ENCODE measurements around the gene DAB2IP.

Gene DAB2IP

GRCh38 chr9:121645853-121646807 lies 5.3 kb upstream of the DAB2IP start:
- no peak overlapping the region for H3K4me3 ChIP-seq (ENCODE audit: low read length, poor library complexity, severe bottlenecking)
- H3K79me2 ChIP-seq (ENCODE audit: insufficient read depth, low read length) = no peaks in the 10 kb centered on the region
- H2AFZ ChIP-seq (ENCODE audit: low read length) = no peak overlapping the region
- H3F3A ChIP-seq (ENCODE audit: low read depth) = peaks cover 5% of the 10 kb centered on the region; the same call in 1 of the 2 replicates
- H4K20me1 ChIP-seq (ENCODE audit: insufficient read depth, low read length, poor library complexity, severe bottlenecking) = no peaks in the 10 kb centered on the region
- H3K9me3 ChIP-seq (ENCODE audit: insufficient read depth, low read depth, low read length) = no peaks in the 10 kb centered on the region
- H3K9ac ChIP-seq (ENCODE audit: low read depth, low read length, poor library complexity, severe bottlenecking) = no peak overlapping the region
- H3K4me2 ChIP-seq (ENCODE audit: low read depth, low read length, poor library complexity, severe bottlenecking) = no peak overlapping the region
- no peaks in the 10 kb centered on the region for H3K36me3 ChIP-seq (ENCODE audit: insufficient read depth, low read length)
- no peaks in the 10 kb centered on the region for H3K27me3 ChIP-seq (ENCODE audit: insufficient read depth, low read length, poor library complexity, severe bottlenecking)
- TF ChIP-seq EZH2phosphoT487 (IDR thresholded peaks at IDR 0.05; ENCODE audit: borderline replicate concordance) = no peak
- TF ChIP-seq, protein P1, sequence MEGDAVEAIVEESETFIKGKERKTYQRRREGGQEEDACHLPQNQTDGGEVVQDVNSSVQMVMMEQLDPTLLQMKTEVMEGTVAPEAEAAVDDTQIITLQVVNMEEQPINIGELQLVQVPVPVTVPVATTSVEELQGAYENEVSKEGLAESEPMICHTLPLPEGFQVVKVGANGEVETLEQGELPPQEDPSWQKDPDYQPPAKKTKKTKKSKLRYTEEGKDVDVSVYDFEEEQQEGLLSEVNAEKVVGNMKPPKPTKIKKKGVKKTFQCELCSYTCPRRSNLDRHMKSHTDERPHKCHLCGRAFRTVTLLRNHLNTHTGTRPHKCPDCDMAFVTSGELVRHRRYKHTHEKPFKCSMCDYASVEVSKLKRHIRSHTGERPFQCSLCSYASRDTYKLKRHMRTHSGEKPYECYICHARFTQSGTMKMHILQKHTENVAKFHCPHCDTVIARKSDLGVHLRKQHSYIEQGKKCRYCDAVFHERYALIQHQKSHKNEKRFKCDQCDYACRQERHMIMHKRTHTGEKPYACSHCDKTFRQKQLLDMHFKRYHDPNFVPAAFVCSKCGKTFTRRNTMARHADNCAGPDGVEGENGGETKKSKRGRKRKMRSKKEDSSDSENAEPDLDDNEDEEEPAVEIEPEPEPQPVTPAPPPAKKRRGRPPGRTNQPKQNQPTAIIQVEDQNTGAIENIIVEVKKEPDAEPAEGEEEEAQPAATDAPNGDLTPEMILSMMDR (conservative IDR thresholded peaks at IDR 0.05; ENCODE audit: low read length) = no peak
- H3K9me2 ChIP-seq (replicated peaks; ENCODE audit: low read depth, low read length) = no peaks in the 10 kb centered on the region
- H3K4me1 ChIP-seq (ENCODE audit: insufficient read depth, low read length, poor library complexity, severe bottlenecking) = peaks cover 59% of the 10 kb centered on the region

DNA sequence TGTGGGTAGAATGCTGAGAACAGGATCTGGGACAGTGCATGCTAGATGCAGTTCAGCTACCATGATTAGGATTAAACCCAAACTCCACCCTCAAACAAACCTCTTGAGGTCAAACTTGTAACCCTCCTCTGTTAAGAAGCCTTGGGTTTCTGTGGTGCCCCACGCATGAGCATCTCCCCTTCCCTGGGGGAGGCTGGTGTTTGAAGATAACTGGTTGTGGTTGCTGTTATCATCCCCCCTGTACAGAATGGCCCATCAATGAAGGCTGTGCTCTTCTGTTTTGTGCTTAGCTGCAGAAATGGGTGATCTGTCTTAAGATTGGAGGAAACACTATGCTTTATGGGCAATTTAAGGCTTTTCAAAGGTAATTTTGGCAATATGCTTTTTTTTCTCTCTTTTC lies 4.4 kb upstream of the DAB2IP start:
- Histone ChIP-seq H2AFZ (ENCODE audit: low read length) (no peak overlapping the region), H3K9me2 (replicated peaks; ENCODE audit: low read depth, low read length) (no peaks in the 10 kb centered on the region), H3K36me3 (ENCODE audit: insufficient read depth, low read length) (no peaks in the 10 kb centered on the region), H3K4me2 (ENCODE audit: low read depth, low read length, poor library complexity, severe bottlenecking) (no peak overlapping the region), H3K4me3 (ENCODE audit: low read length, poor library complexity, severe bottlenecking) (no peak overlapping the region), H3K79me2 (ENCODE audit: insufficient read depth, low read length) (peaks cover 3% of the 10 kb centered on the region; the same call in 1 of the 2 replicates), H4K20me1 (ENCODE audit: insufficient read depth, low read length, poor library complexity, severe bottlenecking) (no peaks in the 10 kb centered on the region), H3K4me1 (ENCODE audit: insufficient read depth, low read length, poor library complexity, severe bottlenecking) (peaks cover 63% of the 10 kb centered on the region), H3F3A (ENCODE audit: low read depth) (peaks cover 5% of the 10 kb centered on the region; the same call in 1 of the 2 replicates), H3K27me3 (ENCODE audit: insufficient read depth, low read length, poor library complexity, severe bottlenecking) (no peaks in the 10 kb centered on the region), H3K9me3 (ENCODE audit: insufficient read depth, low read depth, low read length) (no peaks in the 10 kb centered on the region), H3K9ac (ENCODE audit: low read depth, low read length, poor library complexity, severe bottlenecking) (no peak overlapping the region)
- no peak; the same call in 1 of the 2 replicates for TF ChIP-seq EZH2phosphoT487 (IDR thresholded peaks at IDR 0.05; ENCODE audit: borderline replicate concordance)
- TF ChIP-seq, protein P1 (conservative IDR thresholded peaks at IDR 0.05; ENCODE audit: low read length) = no peak

DNA sequence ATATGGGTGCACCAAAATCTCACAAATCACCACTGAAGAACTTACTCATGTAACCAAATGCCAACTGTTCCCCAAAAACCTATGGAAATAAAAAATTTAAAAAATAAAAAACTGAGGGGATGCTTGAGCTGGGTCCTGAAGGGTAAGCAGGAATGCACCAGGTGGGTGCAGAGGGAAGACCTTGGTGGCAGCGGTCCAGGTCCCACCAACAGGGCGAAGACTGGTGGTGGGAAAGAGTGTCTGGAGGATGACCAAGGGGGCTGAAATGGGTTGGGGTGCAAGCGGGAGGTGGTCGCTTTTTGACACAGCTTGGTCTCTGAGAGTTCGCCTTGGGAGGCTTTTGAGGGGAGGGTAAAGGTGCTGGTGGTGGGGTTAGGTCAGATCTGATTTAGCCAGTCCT lies 3.3 kb upstream of the DAB2IP start:
- peaks cover 5% of the 10 kb centered on the region; the same call in 1 of the 2 replicates for H3F3A ChIP-seq (ENCODE audit: low read depth)
- H4K20me1 ChIP-seq (ENCODE audit: insufficient read depth, low read length, poor library complexity, severe bottlenecking) = no peaks in the 10 kb centered on the region
- H3K4me3 ChIP-seq (ENCODE audit: low read length, poor library complexity, severe bottlenecking) = no peak overlapping the region
- no peaks in the 10 kb centered on the region for H3K36me3 ChIP-seq (ENCODE audit: insufficient read depth, low read length)
- no peak overlapping the region for H3K9ac ChIP-seq (ENCODE audit: low read depth, low read length, poor library complexity, severe bottlenecking)
- peaks cover 15% of the 10 kb centered on the region; the same call in 1 of the 2 replicates for H3K79me2 ChIP-seq (ENCODE audit: insufficient read depth, low read length)
- peaks cover 74% of the 10 kb centered on the region for H3K4me1 ChIP-seq (ENCODE audit: insufficient read depth, low read length, poor library complexity, severe bottlenecking)
- H3K4me2 ChIP-seq (ENCODE audit: low read depth, low read length, poor library complexity, severe bottlenecking) = no peak overlapping the region
- H3K27me3 ChIP-seq (ENCODE audit: insufficient read depth, low read length, poor library complexity, severe bottlenecking) = no peaks in the 10 kb centered on the region
- no peak for TF ChIP-seq EZH2phosphoT487 (IDR thresholded peaks at IDR 0.05; ENCODE audit: borderline replicate concordance)
- TF ChIP-seq, protein P1 (conservative IDR thresholded peaks at IDR 0.05; ENCODE audit: low read length) = no peak
- no peaks in the 10 kb centered on the region for H3K9me3 ChIP-seq (ENCODE audit: insufficient read depth, low read depth, low read length)
- no peak overlapping the region for H2AFZ ChIP-seq (ENCODE audit: low read length)
- H3K9me2 ChIP-seq (replicated peaks; ENCODE audit: low read depth, low read length) = no peaks in the 10 kb centered on the region
